ENCODE results near the gene KCNK1. TPM values are rescaled to one million over a fixed set of nuclear protein-coding genes. Genes with fewer than 3 reads are reported as not detected.

KCNK1 gene
- total RNA-seq, 1 donor from 2014 or later, result 5.6 TPM

DNA sequence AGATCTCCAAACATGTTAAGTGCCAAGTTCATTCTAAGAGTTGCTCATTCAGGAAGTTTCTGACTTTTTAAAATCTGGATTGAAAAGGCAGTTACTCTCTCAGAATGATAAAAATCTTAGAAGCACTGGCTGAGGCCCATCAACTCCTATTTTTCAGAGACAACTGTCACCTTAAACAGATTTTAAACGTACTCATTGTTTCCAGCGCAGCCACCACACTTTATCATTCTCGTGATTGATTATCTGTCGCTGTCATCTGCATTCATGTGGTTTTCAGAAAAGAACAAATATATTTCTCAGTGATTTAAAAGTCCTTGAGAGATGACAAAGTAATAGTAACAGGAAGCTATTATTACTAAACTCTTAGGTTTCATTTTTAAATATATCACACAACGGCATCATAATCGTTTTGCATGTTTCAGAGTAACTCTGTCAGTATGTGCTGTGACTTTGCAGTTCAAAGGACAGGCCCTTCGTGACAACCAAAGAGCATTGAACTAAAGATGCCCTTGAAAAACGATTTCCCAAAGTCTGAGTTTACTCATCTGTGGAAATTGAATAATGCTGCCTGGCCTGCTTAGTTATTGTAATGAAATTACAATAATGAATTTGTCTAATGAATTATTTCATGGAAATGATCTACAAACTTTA lies 14.9 kb upstream of the KCNK1 start:
- no peak for DNase-seq (ENCODE audit: low spot score)
- no peak overlapping the region for H3K27ac Mint-ChIP-seq (ENCODE audit: unreplicated experiment)
- no peak for TF ChIP-seq CTCF (IDR thresholded peaks at IDR 0.05; ENCODE audit: unreplicated experiment)

GRCh38 chr1:233599542-233600073 lies 14.3 kb upstream of the KCNK1 start:
- no peaks in the 10 kb centered on the region for H3K36me3 Mint-ChIP-seq (ENCODE audit: low read depth, unreplicated experiment)
- H3K27me3 Mint-ChIP-seq (ENCODE audit: unreplicated experiment), result no peaks in the 10 kb centered on the region
- H3K4me1 Mint-ChIP-seq (ENCODE audit: unreplicated experiment), result no peaks in the 10 kb centered on the region
- no peaks in the 10 kb centered on the region for H3K9me3 Mint-ChIP-seq (ENCODE audit: unreplicated experiment)
- no peak overlapping the region for H3K27ac Mint-ChIP-seq (ENCODE audit: unreplicated experiment)
- DNase-seq (ENCODE audit: low spot score), result no peak
- H3K4me3 Mint-ChIP-seq (ENCODE audit: unreplicated experiment), result no peak overlapping the region
- TF ChIP-seq CTCF (IDR thresholded peaks at IDR 0.05; ENCODE audit: unreplicated experiment), result no peak

More for the DNA sequence above, 14.9 kb upstream of the KCNK1 start:
- Mint-ChIP-seq H3K9me3 (ENCODE audit: unreplicated experiment) (no peaks in the 10 kb centered on the region), H3K4me3 (ENCODE audit: unreplicated experiment) (no peak overlapping the region), H3K36me3 (ENCODE audit: low read depth, unreplicated experiment) (no peaks in the 10 kb centered on the region), H3K4me1 (ENCODE audit: unreplicated experiment) (no peaks in the 10 kb centered on the region), H3K27me3 (ENCODE audit: unreplicated experiment) (no peaks in the 10 kb centered on the region)

DNA sequence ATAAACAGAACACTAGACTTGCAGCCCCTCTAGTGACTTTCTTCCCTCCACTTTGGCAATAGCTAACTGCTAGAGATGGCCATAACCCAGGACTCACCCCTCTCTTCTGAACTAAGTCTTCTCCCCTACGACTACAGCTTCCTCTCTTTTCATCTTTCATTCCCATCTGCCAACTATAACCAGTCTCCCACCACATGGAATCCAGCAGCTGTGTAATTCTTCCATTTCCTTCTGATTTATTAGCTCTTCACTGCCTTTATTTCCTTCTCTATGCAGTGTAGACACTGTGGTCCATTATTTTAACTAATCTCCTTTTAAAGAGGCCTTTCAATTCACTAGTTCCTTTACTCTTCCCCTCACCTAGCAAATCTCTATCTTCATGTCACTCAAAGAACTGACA lies 13.4 kb upstream of the KCNK1 start:
- TF ChIP-seq CTCF (IDR thresholded peaks at IDR 0.05; ENCODE audit: unreplicated experiment), result no peak
- no peak for DNase-seq (ENCODE audit: low spot score)
- no peak overlapping the region for H3K4me3 Mint-ChIP-seq (ENCODE audit: unreplicated experiment)
- no peaks in the 10 kb centered on the region for H3K36me3 Mint-ChIP-seq (ENCODE audit: low read depth, unreplicated experiment)
- no peaks in the 10 kb centered on the region for H3K27me3 Mint-ChIP-seq (ENCODE audit: unreplicated experiment)
- no peaks in the 10 kb centered on the region for H3K4me1 Mint-ChIP-seq (ENCODE audit: unreplicated experiment)
- H3K9me3 Mint-ChIP-seq (ENCODE audit: unreplicated experiment), result no peaks in the 10 kb centered on the region
- H3K27ac Mint-ChIP-seq (ENCODE audit: unreplicated experiment), result no peak overlapping the region

- no peak for DNase-seq (ENCODE audit: low spot score)
- Mint-ChIP-seq H3K9me3 (ENCODE audit: unreplicated experiment) (no peaks in the 10 kb centered on the region), H3K4me3 (ENCODE audit: unreplicated experiment) (no peak overlapping the region), H3K27ac (ENCODE audit: unreplicated experiment) (no peak overlapping the region), H3K4me1 (ENCODE audit: unreplicated experiment) (no peaks in the 10 kb centered on the region), H3K36me3 (ENCODE audit: low read depth, unreplicated experiment) (no peaks in the 10 kb centered on the region), H3K27me3 (ENCODE audit: unreplicated experiment) (no peaks in the 10 kb centered on the region)
- no peak for TF ChIP-seq CTCF (IDR thresholded peaks at IDR 0.05; ENCODE audit: unreplicated experiment)
These were observed 10.4 kb upstream of the KCNK1 start for GRCh38 chr1:233603478-233603877.

GRCh38 chr1:233605205-233605604 lies 8.7 kb upstream of the KCNK1 start:
- Mint-ChIP-seq H3K27ac (ENCODE audit: unreplicated experiment) (no peak overlapping the region), H3K9me3 (ENCODE audit: unreplicated experiment) (no peaks in the 10 kb centered on the region), H3K4me3 (ENCODE audit: unreplicated experiment) (no peak overlapping the region), H3K4me1 (ENCODE audit: unreplicated experiment) (no peaks in the 10 kb centered on the region), H3K36me3 (ENCODE audit: low read depth, unreplicated experiment) (no peaks in the 10 kb centered on the region), H3K27me3 (ENCODE audit: unreplicated experiment) (no peaks in the 10 kb centered on the region)
- TF ChIP-seq CTCF (IDR thresholded peaks at IDR 0.05; ENCODE audit: unreplicated experiment), result no peak
- no peak for DNase-seq (ENCODE audit: low spot score)
